ENCODE data around the gene SEPTIN1. TPM values are rescaled to one million over a fixed set of nuclear protein-coding genes. Genes with fewer than 3 reads are reported as not detected.

The SEPTIN1 gene
- total and polyA plus RNA-seq, 2 of the 13 experiments (the other 11 are each of a cell fraction or from before 2014, with no cell fraction given): 0.18 to 0.67 TPM

DNA sequence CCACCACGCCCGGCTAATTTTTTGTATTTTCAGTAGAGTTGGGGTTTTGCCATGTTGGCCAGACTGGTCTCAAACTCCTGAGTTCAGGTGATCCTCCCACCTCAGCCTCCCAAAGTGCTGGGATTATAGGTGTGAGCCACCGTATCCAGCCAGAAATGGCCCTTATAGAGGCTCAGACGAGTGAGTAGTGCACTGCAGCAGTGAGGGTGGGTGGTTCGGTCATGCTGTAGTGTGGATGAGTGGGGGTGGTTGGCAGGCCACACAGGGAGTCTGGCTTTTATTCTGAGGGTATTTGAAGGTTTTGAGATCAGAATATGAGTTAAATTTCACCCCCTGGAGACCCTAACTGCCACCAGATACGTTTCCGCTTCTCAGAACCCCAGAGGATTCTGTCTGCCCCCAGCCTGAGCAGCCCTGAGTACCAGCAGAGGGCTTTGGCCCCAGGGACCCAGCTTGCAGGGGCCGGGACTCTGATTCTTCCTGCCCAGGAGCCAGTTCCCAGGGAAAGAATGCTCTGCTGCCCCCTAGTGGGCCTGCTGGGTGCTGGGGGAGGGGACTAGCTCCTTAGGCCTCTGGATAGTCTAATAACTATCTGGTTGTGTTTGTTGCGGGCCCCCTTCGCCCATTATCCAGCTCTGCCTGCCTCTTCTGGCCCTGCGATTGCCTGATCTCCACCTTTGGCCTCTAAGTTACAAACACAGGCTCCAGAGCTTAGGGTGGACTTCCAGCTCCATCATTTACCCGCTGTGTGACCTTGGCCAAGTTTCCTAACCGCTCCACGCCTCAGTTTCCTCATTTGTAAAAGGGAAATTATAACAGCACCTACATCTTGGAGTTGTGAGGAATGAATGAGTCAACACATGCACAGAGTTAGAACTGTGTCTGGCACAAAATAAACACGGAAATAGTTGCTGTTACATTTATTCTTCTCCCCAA is 27.0 kb upstream of the SEPTIN1 start (continued):
- TF ChIP-seq, protein P1, sequence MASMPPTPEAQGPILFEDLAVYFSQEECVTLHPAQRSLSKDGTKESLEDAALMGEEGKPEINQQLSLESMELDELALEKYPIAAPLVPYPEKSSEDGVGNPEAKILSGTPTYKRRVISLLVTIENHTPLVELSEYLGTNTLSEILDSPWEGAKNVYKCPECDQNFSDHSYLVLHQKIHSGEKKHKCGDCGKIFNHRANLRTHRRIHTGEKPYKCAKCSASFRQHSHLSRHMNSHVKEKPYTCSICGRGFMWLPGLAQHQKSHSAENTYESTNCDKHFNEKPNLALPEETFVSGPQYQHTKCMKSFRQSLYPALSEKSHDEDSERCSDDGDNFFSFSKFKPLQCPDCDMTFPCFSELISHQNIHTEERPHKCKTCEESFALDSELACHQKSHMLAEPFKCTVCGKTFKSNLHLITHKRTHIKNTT (CRISPR knock-in tag; IDR thresholded peaks at IDR 0.05): no peak
- TF ChIP-seq HNF4G (IDR thresholded peaks at IDR 0.05; ENCODE audit: borderline replicate concordance, low read depth, low read length) (peak; percentile 6; the same call in 1 of the 2 replicates), HNF4G (CRISPR knock-in tag; IDR thresholded peaks at IDR 0.05; ENCODE audit: borderline replicate concordance, low read depth) (no peak), ZKSCAN5 (CRISPR knock-in tag; IDR thresholded peaks at IDR 0.05) (no peak), MEIS1 (CRISPR knock-in tag; IDR thresholded peaks at IDR 0.05; ENCODE audit: borderline replicate concordance) (no peak), ZNF225 (CRISPR knock-in tag; IDR thresholded peaks at IDR 0.05) (no peak; the same call in 1 of the 2 replicates), NFE2 (CRISPR knock-in tag; IDR thresholded peaks at IDR 0.05) (no peak), CHCHD3 (CRISPR knock-in tag; IDR thresholded peaks at IDR 0.05) (no peak), TOPORS (CRISPR knock-in tag; IDR thresholded peaks at IDR 0.05) (no peak), KAT8 (CRISPR knock-in tag; IDR thresholded peaks at IDR 0.05) (peak; percentile 79), HMG20B (CRISPR knock-in tag; conservative IDR thresholded peaks at IDR 0.05) (no peak)
- TF ChIP-seq, protein P2, sequence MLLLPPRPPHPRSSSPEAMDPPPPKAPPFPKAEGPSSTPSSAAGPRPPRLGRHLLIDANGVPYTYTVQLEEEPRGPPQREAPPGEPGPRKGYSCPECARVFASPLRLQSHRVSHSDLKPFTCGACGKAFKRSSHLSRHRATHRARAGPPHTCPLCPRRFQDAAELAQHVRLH (CRISPR knock-in tag; IDR thresholded peaks at IDR 0.05; ENCODE audit: borderline replicate concordance, low read depth): peak; percentile 89; the same call in 1 of the 2 replicates
- TF ChIP-seq, protein P3, sequence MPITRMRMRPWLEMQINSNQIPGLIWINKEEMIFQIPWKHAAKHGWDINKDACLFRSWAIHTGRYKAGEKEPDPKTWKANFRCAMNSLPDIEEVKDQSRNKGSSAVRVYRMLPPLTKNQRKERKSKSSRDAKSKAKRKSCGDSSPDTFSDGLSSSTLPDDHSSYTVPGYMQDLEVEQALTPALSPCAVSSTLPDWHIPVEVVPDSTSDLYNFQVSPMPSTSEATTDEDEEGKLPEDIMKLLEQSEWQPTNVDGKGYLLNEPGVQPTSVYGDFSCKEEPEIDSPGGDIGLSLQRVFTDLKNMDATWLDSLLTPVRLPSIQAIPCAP (CRISPR knock-in tag; IDR thresholded peaks at IDR 0.05; ENCODE audit: low read depth): no peak
- TF ChIP-seq, protein P4, sequence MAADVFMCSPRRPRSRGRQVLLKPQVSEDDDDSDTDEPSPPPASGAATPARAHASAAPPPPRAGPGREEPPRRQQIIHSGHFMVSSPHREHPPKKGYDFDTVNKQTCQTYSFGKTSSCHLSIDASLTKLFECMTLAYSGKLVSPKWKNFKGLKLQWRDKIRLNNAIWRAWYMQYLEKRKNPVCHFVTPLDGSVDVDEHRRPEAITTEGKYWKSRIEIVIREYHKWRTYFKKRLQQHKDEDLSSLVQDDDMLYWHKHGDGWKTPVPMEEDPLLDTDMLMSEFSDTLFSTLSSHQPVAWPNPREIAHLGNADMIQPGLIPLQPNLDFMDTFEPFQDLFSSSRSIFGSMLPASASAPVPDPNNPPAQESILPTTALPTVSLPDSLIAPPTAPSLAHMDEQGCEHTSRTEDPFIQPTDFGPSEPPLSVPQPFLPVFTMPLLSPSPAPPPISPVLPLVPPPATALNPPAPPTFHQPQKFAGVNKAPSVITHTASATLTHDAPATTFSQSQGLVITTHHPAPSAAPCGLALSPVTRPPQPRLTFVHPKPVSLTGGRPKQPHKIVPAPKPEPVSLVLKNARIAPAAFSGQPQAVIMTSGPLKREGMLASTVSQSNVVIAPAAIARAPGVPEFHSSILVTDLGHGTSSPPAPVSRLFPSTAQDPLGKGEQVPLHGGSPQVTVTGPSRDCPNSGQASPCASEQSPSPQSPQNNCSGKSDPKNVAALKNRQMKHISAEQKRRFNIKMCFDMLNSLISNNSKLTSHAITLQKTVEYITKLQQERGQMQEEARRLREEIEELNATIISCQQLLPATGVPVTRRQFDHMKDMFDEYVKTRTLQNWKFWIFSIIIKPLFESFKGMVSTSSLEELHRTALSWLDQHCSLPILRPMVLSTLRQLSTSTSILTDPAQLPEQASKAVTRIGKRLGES (CRISPR knock-in tag; IDR thresholded peaks at IDR 0.05; ENCODE audit: borderline replicate concordance): no peak
- TF ChIP-seq, protein P5, sequence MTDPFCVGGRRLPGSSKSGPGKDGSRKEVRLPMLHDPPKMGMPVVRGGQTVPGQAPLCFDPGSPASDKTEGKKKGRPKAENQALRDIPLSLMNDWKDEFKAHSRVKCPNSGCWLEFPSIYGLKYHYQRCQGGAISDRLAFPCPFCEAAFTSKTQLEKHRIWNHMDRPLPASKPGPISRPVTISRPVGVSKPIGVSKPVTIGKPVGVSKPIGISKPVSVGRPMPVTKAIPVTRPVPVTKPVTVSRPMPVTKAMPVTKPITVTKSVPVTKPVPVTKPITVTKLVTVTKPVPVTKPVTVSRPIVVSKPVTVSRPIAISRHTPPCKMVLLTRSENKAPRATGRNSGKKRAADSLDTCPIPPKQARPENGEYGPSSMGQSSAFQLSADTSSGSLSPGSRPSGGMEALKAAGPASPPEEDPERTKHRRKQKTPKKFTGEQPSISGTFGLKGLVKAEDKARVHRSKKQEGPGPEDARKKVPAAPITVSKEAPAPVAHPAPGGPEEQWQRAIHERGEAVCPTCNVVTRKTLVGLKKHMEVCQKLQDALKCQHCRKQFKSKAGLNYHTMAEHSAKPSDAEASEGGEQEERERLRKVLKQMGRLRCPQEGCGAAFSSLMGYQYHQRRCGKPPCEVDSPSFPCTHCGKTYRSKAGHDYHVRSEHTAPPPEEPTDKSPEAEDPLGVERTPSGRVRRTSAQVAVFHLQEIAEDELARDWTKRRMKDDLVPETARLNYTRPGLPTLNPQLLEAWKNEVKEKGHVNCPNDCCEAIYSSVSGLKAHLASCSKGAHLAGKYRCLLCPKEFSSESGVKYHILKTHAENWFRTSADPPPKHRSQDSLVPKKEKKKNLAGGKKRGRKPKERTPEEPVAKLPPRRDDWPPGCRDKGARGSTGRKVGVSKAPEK (CRISPR knock-in tag; IDR thresholded peaks at IDR 0.05; ENCODE audit: borderline replicate concordance): no peak
